Ovary (tissue), 9 donors: ENCODE measurements around the gene APOBEC4. TPM values are rescaled to one million over a fixed set of nuclear protein-coding genes. Genes with fewer than 3 reads are reported as not detected.

Source experiments
- DNase-seq, 5 donors: peaks; one replicate each; pipeline ENCODE4 v3.0.0-alpha.2; 2019 to 2020
- H3K27ac ChIP-seq, 2 donors: fragments of 200-600 bp; one replicate each; pipeline versions ENCODE4 v1.5.1 to v1.8.0; 2019 to 2022
- H3K27me3 ChIP-seq: fragments of 200-600 bp; one replicate; pipeline ENCODE4 v1.8.0; 2022
- H3K36me3 ChIP-seq: fragments of 200-600 bp; sonication (generic); one replicate; pipeline ENCODE4 v1.5.1; 2019
- H3K4me1 ChIP-seq: one replicate; pipeline ENCODE4 v1.8.1; 2013; ENCODE audit warnings: mild to moderate bottlenecking, moderate library complexity; ENCODE audit not compliant: insufficient read depth
- H3K4me3 ChIP-seq: fragments of 200-600 bp; sonication (generic); one replicate; pipeline ENCODE4 v1.5.1; 2017
- H3K9me3 ChIP-seq, 2 donors: fragments of 200-600 bp in 1 of 2; sonication (generic) in 1 of 2; one replicate each; pipeline versions ENCODE4 v1.5.1 to v1.8.1; 2013 to 2019; ENCODE audit warnings: mild to moderate bottlenecking in 1 of 2, moderate library complexity in 1 of 2
- CTCF ChIP-seq, 3 donors: fragments of 450-650 bp in 2 of 3; fragments of 200-600 bp in 1 of 3; IDR thresholded peaks; one replicate each; pipeline versions ENCODE4 v1.5.1 to v1.8.0; 2016 to 2022; ENCODE audit warnings: antibody characterized with exemption in 3 of 3, mild to moderate bottlenecking in 1 of 3
- EP300 ChIP-seq: sonication (generic); formaldehyde crosslinking; IDR thresholded peaks from one replicate; pipeline ENCODE4 v1.6.1; 2017; ENCODE audit warnings: antibody characterized with exemption
- POLR2A ChIP-seq: fragments of 450-650 bp; IDR thresholded peaks from one replicate; pipeline ENCODE4 v1.6.1; 2017; ENCODE audit warnings: antibody characterized with exemption, mild to moderate bottlenecking, moderate library complexity
- WGBS, 3 donors: extraction: QIAGEN DNeasy Blood & Tissue Kit in 1 of 3; methylation state at CpG; one replicate each; pipeline versions ENCODE4 v1.1.5 to v1.1.7; 2013 to 2017; 5-methylcytosine and 5-hydroxymethylcytosine counted together
- intact Hi-C, 4 donors: fragments of 100-400 bp; cut with DNase I; formaldehyde crosslinking; loops; one replicate each; pipeline versions ENCODE4 v1.11.0 to v1.15.1; 2022 to 2023
- polyA plus RNA-seq, 2 donors: library from polyadenylated mRNA; stranded (reverse); fragments of 200-250 nt in 1 of 2; fragments of 350-450 nt in 1 of 2; fragmentation: Illumina TruSeq in 1 of 2; extraction: RNeasy Lipid Tissue Mini Kit (QIAGEN cat#74804) in 1 of 2; gene quantifications; one replicate each; pipeline ENCODE4 v1.2.3, GENCODE V29; 2013 to 2014
- total RNA-seq, 7 donors: library from RNA; depleted of rRNA in 2 of 7; stranded (reverse); fragments of >200 nt in 2 of 7; fragmentation: NEBNext Ultra II Directional in 3 of 7; extraction: Animal tissue kit (Norgen Biotek cat#: 25700) in 3 of 7; gene quantifications; one replicate each; pipeline versions ENCODE4 v1.1.0 to v1.2.4, GENCODE V29; 2016 to 2023
- donor health status: DM: no; HTN: no; CAD: no; lungs with moderate emphysema.
- donor health status: DM: no; HTN: no; CAD: no.
- donor health status: Bipolar disorder and iron deficiency.
- donor health status: DM: yes; HTN: yes; CAD: no.
- donor health status: DM: no; HTN: no; CAD: no.
- donor health status: DM: yes; HTN: yes; CAD: no.

Gene APOBEC4
- total and polyA plus RNA-seq, 9 donors = 0.12 to 2.0 (median 0.46) TPM; not detected in 5

- H3K4me3 ChIP-seq = no peak overlapping the region
- no peaks in the 10 kb centered on the region for H3K36me3 ChIP-seq
- TF ChIP-seq POLR2A = no peak
- TF ChIP-seq EP300 = no peak
- TF ChIP-seq CTCF (IDR thresholded peaks at IDR 0.05) = no peak
- intact Hi-C loops = loop anchor here (2.0 to 5.0 kb wide), 3 partner anchors 258 to 263 kb away; no protein-coding TSS in a partner anchor
- H3K27ac ChIP-seq = no peak overlapping the region
- H3K4me1 ChIP-seq = no peaks in the 10 kb centered on the region
- no peak for DNase-seq
- H3K27me3 ChIP-seq = no peaks in the 10 kb centered on the region
- no peaks in the 10 kb centered on the region for H3K9me3 ChIP-seq
Observed at GRCh38 chr1:183654706-183655105, 1.6 kb upstream of the APOBEC4 start.

- no peak for DNase-seq
- Histone ChIP-seq H3K4me3 (no peak overlapping the region), H3K36me3 (no peaks in the 10 kb centered on the region), H3K27me3 (no peaks in the 10 kb centered on the region), H3K9me3 (no peaks in the 10 kb centered on the region), H3K4me1 (no peaks in the 10 kb centered on the region), H3K27ac (no peak overlapping the region)
- intact Hi-C loops = loop anchor here in 3 of 4 donors (2.0 to 5.0 kb wide), 3 partner anchors 259 to 263 kb away; no protein-coding TSS in a partner anchor
- 75 to 86% (median 81%) methylated on average over 4 of the region's 4 CpGs for WGBS, 3 donors
- TF ChIP-seq EP300 (no peak), POLR2A (no peak), CTCF (IDR thresholded peaks at IDR 0.05) (no peak)
Observed at GRCh38 chr1:183653876-183654451, 848 bp upstream of the APOBEC4 start.

GRCh38 chr1:183653462-183653794, 312 bp upstream of the APOBEC4 start:
- no peak for TF ChIP-seq CTCF (IDR thresholded peaks at IDR 0.05)
- 90 to 98% (median 94%) methylated on average over 3 of the region's 3 CpGs for WGBS, 3 donors
- Histone ChIP-seq H3K36me3 (no peaks in the 10 kb centered on the region), H3K4me3 (no peak overlapping the region), H3K4me1 (no peaks in the 10 kb centered on the region), H3K27me3 (no peaks in the 10 kb centered on the region), H3K27ac (no peak overlapping the region), H3K9me3 (no peaks in the 10 kb centered on the region)
- DNase-seq = no peak
- intact Hi-C loops = loop anchor here in 1 of 4 donors (5.0 kb wide), 1 partner anchor 264 kb away; no protein-coding TSS in a partner anchor

GRCh38 chr1:183652107-183652506, 1.0 kb downstream of the APOBEC4 start:
- H3K36me3 ChIP-seq = no peaks in the 10 kb centered on the region
- DNase-seq = no peak
- WGBS, 3 donors = 88 to 91% (median 89%) methylated on average over 1 of the region's 1 CpG
- H3K27me3 ChIP-seq = no peaks in the 10 kb centered on the region
- H3K4me1 ChIP-seq = no peaks in the 10 kb centered on the region
- TF ChIP-seq POLR2A (no peak), EP300 (no peak), CTCF (IDR thresholded peaks at IDR 0.05) (no peak)
- H3K27ac ChIP-seq = no peak overlapping the region
- no peaks in the 10 kb centered on the region for H3K9me3 ChIP-seq
- no peak overlapping the region for H3K4me3 ChIP-seq
- intact Hi-C loops = loop anchor here in 1 of 4 donors (5.0 kb wide), 1 partner anchor 265 kb away; no protein-coding TSS in a partner anchor
